ENCODE results near the gene SLC12A7. TPM values are rescaled to one million over a fixed set of nuclear protein-coding genes. Genes with fewer than 3 reads are reported as not detected.
"Not testable (repeated sequence)": the region's sequence is repeated elsewhere in the genome, so short reads cannot be mapped to it uniquely, and the experiment has no call there.

Gene SLC12A7
- total RNA-seq: 10 to 100 TPM; 30.6 to 32.9 TPM
- 10 to 100 TPM; 11.7 to 22.3 TPM for polyA plus RNA-seq

- Mint-ChIP-seq H3K4me1 (peaks cover 18 to 33% (median 24%) of the 10 kb centered on the region in 4 donors), H3K4me3 (peak within 1 kb of the TSS; percentile 83 to 92 (median 90)), H3K9me3 (no peaks in the 10 kb centered on the region), H3K27me3 (no peaks in the 10 kb centered on the region), H3K27ac (peak within 1 kb of the TSS; percentile 58 to 96 (median 86)), H3K36me3 (peaks cover 0 to 1% of the 10 kb centered on the region in 2 donors)
- intact Hi-C loops (cut with micrococcal nuclease): no loop called here
- H3K27me3 ChIP-seq (ENCODE audit: insufficient read depth, low read length): no peaks in the 10 kb centered on the region
- H3K9me3 ChIP-seq (ENCODE audit: control insufficient read depth in 1 of 2, low read length in 2 of 2): no peaks in the 10 kb centered on the region
- H3K36me3 ChIP-seq (ENCODE audit: insufficient read depth, low read length): no peaks in the 10 kb centered on the region
- POLR2A ChIA-PET (ENCODE audit: partially characterized antibody): no interaction called here
- CTCF ChIA-PET (ENCODE audit: partially characterized antibody): no interaction called here
- DNase-seq: peak; percentile 48 to 71 (median 56)
- H3K27ac ChIP-seq (ENCODE audit: low read depth, low read length): peak within 1 kb of the TSS; percentile 60
- peaks cover 41% of the 10 kb centered on the region for H3K4me1 ChIP-seq (ENCODE audit: insufficient read depth, low read length)
- H3K4me3 ChIP-seq (ENCODE audit: low read length in 2 of 2): peak within 1 kb of the TSS; percentile 70 to 78
These were observed at the start of gene SLC12A7 for GRCh38 chr5:1111727-1112289. Gene SLC12A7, minus strand, starts transcription at chr5:1112063. Its CDS starts 72 bp downstream, at chr5:1111991.

- no peak for DNase-seq
- H3K36me3 ChIP-seq (ENCODE audit: insufficient read depth, low read length): no peaks in the 10 kb centered on the region
- H3K36me3 Mint-ChIP-seq: peaks cover 0 to 4% of the 10 kb centered on the region in 2 donors
- no peak overlapping the region for H3K4me3 Mint-ChIP-seq
- intact Hi-C loops (cut with micrococcal nuclease): no loop called here
- H3K9me3 Mint-ChIP-seq: peaks cover 0 to 9% (median 5%) of the 10 kb centered on the region in 8 donors
- H3K9me3 ChIP-seq (ENCODE audit: control insufficient read depth in 1 of 2, low read length in 2 of 2): no peaks in the 10 kb centered on the region
- no peak overlapping the region for H3K27ac ChIP-seq (ENCODE audit: low read depth, low read length)
- peaks cover 7% of the 10 kb centered on the region for H3K27me3 ChIP-seq (ENCODE audit: insufficient read depth, low read length)
- H3K27ac Mint-ChIP-seq: no peak overlapping the region
- peaks cover 0 to 6% (median under 1%) of the 10 kb centered on the region in 4 donors for H3K4me1 Mint-ChIP-seq
- POLR2A ChIA-PET (ENCODE audit: partially characterized antibody): no interaction called here
- no peak overlapping the region for H3K4me3 ChIP-seq (ENCODE audit: low read length in 2 of 2)
- CTCF ChIA-PET (ENCODE audit: partially characterized antibody): interaction anchor here (1.0 to 1.3 kb wide), 2 partner anchors 12 to 484 kb away, joined by 3 to 6 read pairs; no protein-coding TSS in a partner anchor
- H3K27me3 Mint-ChIP-seq: peaks cover 23 to 38% of the 10 kb centered on the region in 2 donors
- no peaks in the 10 kb centered on the region for H3K4me1 ChIP-seq (ENCODE audit: insufficient read depth, low read length)
These were observed 49.4 kb upstream of the SLC12A7 start for GRCh38 chr5:1161108-1161832.

- intact Hi-C loops (cut with micrococcal nuclease): no loop called here
- peaks cover 23 to 33% of the 10 kb centered on the region in 2 donors for H3K27me3 Mint-ChIP-seq
- Histone ChIP-seq H3K36me3 (ENCODE audit: insufficient read depth, low read length) (no peaks in the 10 kb centered on the region), H3K27ac (ENCODE audit: low read depth, low read length) (no peak overlapping the region), H3K27me3 (ENCODE audit: insufficient read depth, low read length) (peaks cover 7% of the 10 kb centered on the region), H3K4me1 (ENCODE audit: insufficient read depth, low read length) (no peaks in the 10 kb centered on the region), H3K9me3 (ENCODE audit: control insufficient read depth in 1 of 2, low read length in 2 of 2) (no peaks in the 10 kb centered on the region), H3K4me3 (ENCODE audit: low read length in 2 of 2) (no peak overlapping the region)
- DNase-seq: no peak
- peaks cover 0 to 6% (median under 1%) of the 10 kb centered on the region in 4 donors for H3K4me1 Mint-ChIP-seq
- H3K27ac Mint-ChIP-seq: no peak overlapping the region
- peaks cover 0 to 4% of the 10 kb centered on the region in 2 donors for H3K36me3 Mint-ChIP-seq
- H3K4me3 Mint-ChIP-seq: peak overlapping the region in 1 of 8 donors; percentile 36
- ChIA-PET CTCF (ENCODE audit: partially characterized antibody) (no interaction called here), POLR2A (ENCODE audit: partially characterized antibody) (no interaction called here)
- peaks cover 0 to 9% (median 5%) of the 10 kb centered on the region in 8 donors for H3K9me3 Mint-ChIP-seq
These were observed 48.0 kb upstream of the SLC12A7 start for GRCh38 chr5:1159774-1160406.

- H3K4me1 Mint-ChIP-seq: peaks cover 0 to 9% (median 1%) of the 10 kb centered on the region in 4 donors
- H3K27me3 Mint-ChIP-seq: peaks cover 25 to 32% of the 10 kb centered on the region in 2 donors
- Histone ChIP-seq H3K27ac (ENCODE audit: low read depth, low read length) (no peak overlapping the region), H3K9me3 (ENCODE audit: control insufficient read depth in 1 of 2, low read length in 2 of 2) (no peaks in the 10 kb centered on the region), H3K4me3 (ENCODE audit: low read length in 2 of 2) (no peak overlapping the region), H3K27me3 (ENCODE audit: insufficient read depth, low read length) (peaks cover 11% of the 10 kb centered on the region), H3K36me3 (ENCODE audit: insufficient read depth, low read length) (no peaks in the 10 kb centered on the region), H3K4me1 (ENCODE audit: insufficient read depth, low read length) (no peaks in the 10 kb centered on the region)
- intact Hi-C loops (cut with micrococcal nuclease): no loop called here
- DNase-seq: no peak
- ChIA-PET CTCF (ENCODE audit: partially characterized antibody) (no interaction called here), POLR2A (ENCODE audit: partially characterized antibody) (no interaction called here)
- peaks cover 0 to 9% (median 5%) of the 10 kb centered on the region in 8 donors for H3K9me3 Mint-ChIP-seq
- H3K36me3 Mint-ChIP-seq: peaks cover 0 to 4% of the 10 kb centered on the region in 2 donors
- H3K27ac Mint-ChIP-seq: no peak overlapping the region
- no peak overlapping the region for H3K4me3 Mint-ChIP-seq
These were observed 47.4 kb upstream of the SLC12A7 start for GRCh38 chr5:1159341-1159675.

GRCh38 chr5:1158647-1159340 lies 46.9 kb upstream of the SLC12A7 start:
- Mint-ChIP-seq H3K4me1 (peaks cover 0 to 12% (median 2%) of the 10 kb centered on the region in 4 donors), H3K36me3 (peaks cover 0 to 4% of the 10 kb centered on the region in 2 donors), H3K4me3 (no peak overlapping the region), H3K9me3 (peaks cover 0 to 9% (median 5%) of the 10 kb centered on the region in 8 donors), H3K27me3 (peaks cover 30 to 37% of the 10 kb centered on the region in 2 donors), H3K27ac (no peak overlapping the region)
- Histone ChIP-seq H3K36me3 (ENCODE audit: insufficient read depth, low read length) (no peaks in the 10 kb centered on the region), H3K4me3 (ENCODE audit: low read length in 2 of 2) (no peak overlapping the region), H3K27ac (ENCODE audit: low read depth, low read length) (no peak overlapping the region), H3K27me3 (ENCODE audit: insufficient read depth, low read length) (peaks cover 15% of the 10 kb centered on the region), H3K4me1 (ENCODE audit: insufficient read depth, low read length) (no peaks in the 10 kb centered on the region), H3K9me3 (ENCODE audit: control insufficient read depth in 1 of 2, low read length in 2 of 2) (no peaks in the 10 kb centered on the region)
- POLR2A ChIA-PET (ENCODE audit: partially characterized antibody): no interaction called here
- CTCF ChIA-PET (ENCODE audit: partially characterized antibody): no interaction called here
- intact Hi-C loops (cut with micrococcal nuclease): no loop called here
- DNase-seq: no peak

GRCh38 chr5:1157461-1157986 lies 45.7 kb upstream of the SLC12A7 start:
- POLR2A ChIA-PET (ENCODE audit: partially characterized antibody); H3K36me3 Mint-ChIP-seq; intact Hi-C loops (cut with micrococcal nuclease); CTCF ChIA-PET (ENCODE audit: partially characterized antibody); DNase-seq; H3K9me3 Mint-ChIP-seq; H3K9me3 ChIP-seq (ENCODE audit: control insufficient read depth in 1 of 2, low read length in 2 of 2); H3K4me1 ChIP-seq (ENCODE audit: insufficient read depth, low read length); H3K27ac ChIP-seq (ENCODE audit: low read depth, low read length); H3K27ac Mint-ChIP-seq; H3K4me3 ChIP-seq (ENCODE audit: low read length in 2 of 2); H3K36me3 ChIP-seq (ENCODE audit: insufficient read depth, low read length): not testable (repeated sequence)
- peaks cover 33 to 35% of the 10 kb centered on the region in 2 donors for H3K27me3 Mint-ChIP-seq
- H3K27me3 ChIP-seq (ENCODE audit: insufficient read depth, low read length): peaks cover 16% of the 10 kb centered on the region
- H3K4me1 Mint-ChIP-seq: peaks cover 0 to 12% (median 2%) of the 10 kb centered on the region in 4 donors
- H3K4me3 Mint-ChIP-seq: peak overlapping the region in 4 of 8 donors; percentile 33 to 68 (median 55)
